Retinal pigment epithelial cell (primary cell): ENCODE results near the gene FOXRED1.

ENCODE experiments used
- DNase-seq: peaks from one replicate; pipeline ENCODE4 v3.0.0-alpha.2; 2010; ENCODE audit warnings: low read depth
- H3K4me3 ChIP-seq: 2 replicates; pipeline ENCODE4 v1.5.1; 2011; ENCODE audit warnings: mild to moderate bottlenecking, low read length, control low read depth, moderate library complexity
- CTCF ChIP-seq: conservative IDR thresholded peaks from 2 replicates; pipeline ENCODE4 v1.5.1; 2011; ENCODE audit warnings: low read depth, low read length, control low read depth, inconsistent platforms

Gene FOXRED1

GRCh38 chr11:126311401-126312291 lies 42.7 kb downstream of the FOXRED1 start:
- no peak for DNase-seq
- TF ChIP-seq CTCF: no peak
- no peak overlapping the region for H3K4me3 ChIP-seq

- no peak overlapping the region for H3K4me3 ChIP-seq
- TF ChIP-seq CTCF: no peak
- no peak for DNase-seq
Measured at GRCh38 chr11:126312961-126313360, 44.0 kb downstream of the FOXRED1 start.

DNA sequence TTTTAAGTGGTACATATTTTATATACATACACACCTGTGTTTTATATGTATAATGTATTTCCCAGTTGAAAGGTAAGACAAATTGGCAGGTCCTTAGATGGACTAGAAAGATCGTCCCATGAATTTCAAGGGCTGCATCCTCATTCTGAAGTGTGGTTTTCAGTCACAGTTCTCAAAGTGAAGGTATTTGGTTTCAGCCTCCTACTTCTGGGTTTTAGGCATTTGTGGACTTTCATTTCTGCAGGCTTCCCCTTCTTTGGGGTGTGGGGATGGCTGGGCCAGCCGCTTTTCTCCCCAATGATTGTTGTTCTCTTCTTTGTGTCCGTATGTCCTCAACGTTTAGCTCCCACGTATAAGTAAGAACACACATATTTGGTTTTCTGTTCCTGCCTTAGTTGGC lies 44.9 kb downstream of the FOXRED1 start:
- no peak for TF ChIP-seq CTCF
- no peak overlapping the region for H3K4me3 ChIP-seq

GRCh38 chr11:126317432-126317755 lies 48.4 kb downstream of the FOXRED1 start:
- no peak overlapping the region for H3K4me3 ChIP-seq
- DNase-seq: no peak
- TF ChIP-seq CTCF: no peak

More for the DNA sequence above, 44.9 kb downstream of the FOXRED1 start:
- DNase-seq: no peak

- TF ChIP-seq CTCF: no peak
- no peak for DNase-seq
- H3K4me3 ChIP-seq: no peak overlapping the region
Measured at GRCh38 chr11:126317756-126318573, 49.0 kb downstream of the FOXRED1 start.

DNA sequence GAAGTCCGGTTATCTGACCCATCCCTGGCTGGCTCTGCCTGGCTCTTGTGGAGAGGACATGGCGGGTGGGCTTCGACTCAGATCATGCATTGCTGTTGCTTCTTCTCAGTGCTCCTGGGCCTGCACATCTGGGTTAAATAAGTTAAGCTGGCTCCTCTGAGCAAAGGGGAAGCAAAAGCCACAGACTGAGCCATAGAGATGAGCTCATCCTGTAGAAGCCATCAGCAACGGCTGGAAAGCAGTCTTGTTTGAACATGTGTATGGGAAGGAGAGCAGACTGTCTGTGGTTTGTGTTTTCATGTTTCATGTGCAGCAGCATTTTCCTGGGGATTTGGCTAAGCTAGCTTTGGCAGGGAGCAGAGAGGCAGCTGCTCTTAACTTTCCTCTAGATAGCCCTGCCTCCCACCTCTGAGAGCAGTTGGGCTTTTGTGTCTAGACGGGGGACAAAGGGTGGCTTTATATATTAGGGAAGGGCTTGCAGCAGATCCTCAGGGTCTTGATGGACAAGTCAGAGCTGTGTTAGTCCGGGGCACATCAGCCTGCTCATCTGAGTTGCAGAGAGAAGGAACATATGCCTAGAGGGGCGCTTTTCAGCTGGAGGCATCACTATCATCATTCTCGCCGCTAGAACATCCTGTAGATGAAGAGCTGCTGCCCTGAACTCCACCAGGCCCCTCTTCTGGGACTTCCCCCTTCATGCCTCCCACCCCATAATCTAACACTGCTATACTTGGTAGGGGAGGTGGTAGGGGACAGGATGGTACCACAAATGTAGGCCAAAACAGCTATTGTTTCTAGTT lies 49.8 kb downstream of the FOXRED1 start:
- DNase-seq: peak; percentile 92
- TF ChIP-seq CTCF: no peak
- H3K4me3 ChIP-seq: no peak overlapping the region
